H1 (cell line): ENCODE data around the gene LRRC46. TPM values are rescaled to one million over a fixed set of nuclear protein-coding genes. Genes with fewer than 3 reads are reported as not detected.
A peak's percentile ranks its signal among the peaks of the same experiment; 100 is the strongest.

Source experiments
- CTCF ChIA-PET: fragments of 300-600 bp; sonication (Branson Sonifier 250); formaldehyde crosslinking; loops from one replicate; lab custom pipeline; 2021; ENCODE audit not compliant: partially characterized antibody; lab: Charles Lee
- POLR2A ChIA-PET: fragments of 300-600 bp; sonication (Branson Sonifier 250); formaldehyde crosslinking; loops from one replicate; lab custom pipeline; 2021; ENCODE audit warnings: inconsistent platforms; ENCODE audit not compliant: partially characterized antibody; lab: Charles Lee
- DNase-seq, 2 experiments: peaks; one replicate each; pipeline versions ENCODE4 v3.0.0 to v3.0.0-alpha.2; 2010 to 2022; ENCODE audit warnings: low spot score in 2 of 2, low read depth in 1 of 2, mixed read lengths in 1 of 2
- FAIRE-seq: peaks from 2 replicates; lab custom pipeline; 2011; peaks lifted over from hg19 to GRCh38; lab: Jason Lieb, UNC
- H2AFZ ChIP-seq: 2 replicates; pipeline ENCODE4 v1.8.1; 2012; ENCODE audit warnings: low read length, inconsistent platforms
- H2AK5ac ChIP-seq: 2 replicates; pipeline ENCODE4 v1.6.1; 2013; ENCODE audit warnings: low read depth, low read length
- H2BK120ac ChIP-seq: replicated peaks from 2 replicates; pipeline ENCODE3; 2013; ENCODE audit warnings: low read depth, low read length, inconsistent platforms
- H2BK12ac ChIP-seq: 2 replicates; pipeline ENCODE4 v1.6.1; 2013; ENCODE audit warnings: low read depth, low read length
- H2BK15ac ChIP-seq: 2 replicates; pipeline ENCODE4 v1.6.1; 2013; ENCODE audit warnings: low read length
- H2BK20ac ChIP-seq: 2 replicates; pipeline ENCODE4 v1.6.1; 2013; ENCODE audit warnings: low read length
- H2BK5ac ChIP-seq: 2 replicates; pipeline ENCODE4 v1.6.1; 2013; ENCODE audit warnings: low read depth, low read length
- H3K14ac ChIP-seq: 2 replicates; pipeline ENCODE4 v1.6.1; 2013; ENCODE audit warnings: inconsistent platforms; ENCODE audit not compliant: insufficient read length
- H3K18ac ChIP-seq: 2 replicates; pipeline ENCODE4 v1.6.1; 2013; ENCODE audit warnings: low read length; ENCODE audit errors: extremely low read depth
- H3K23ac ChIP-seq: 2 replicates; pipeline ENCODE4 v1.6.1; 2013; ENCODE audit warnings: inconsistent platforms; ENCODE audit not compliant: insufficient read length
- H3K23me2 ChIP-seq: 2 replicates; pipeline ENCODE4 v1.6.1; 2013; ENCODE audit warnings: low read depth, low read length
- H3K27ac ChIP-seq: 2 replicates; pipeline ENCODE4 v1.6.1; 2011; ENCODE audit warnings: low read depth, low read length, inconsistent platforms
- H3K27me3 ChIP-seq, 4 experiments: replicated peaks in 1 of 4; 1 replicate in 1 of 4; 2 replicates in 3 of 4; pipeline versions ENCODE4 v1.6.1 to v1.8.1; 2011 to 2013; ENCODE audit warnings: low read length in 3 of 4, mild to moderate bottlenecking in 3 of 4, inconsistent platforms in 2 of 4, mixed read lengths in 2 of 4, moderate library complexity in 1 of 4; ENCODE audit not compliant: control insufficient read depth in 3 of 4, insufficient read depth in 3 of 4; ENCODE audit errors: extremely low read depth in 1 of 4
- H3K36me3 ChIP-seq, 4 experiments: 2 replicates each; pipeline versions ENCODE4 v1.6.1 to v1.8.1; 2011 to 2013; ENCODE audit warnings: mild to moderate bottlenecking in 4 of 4, low read length in 3 of 4, moderate library complexity in 2 of 4, control low read depth in 1 of 4, inconsistent platforms in 1 of 4; ENCODE audit not compliant: insufficient read depth in 4 of 4, control insufficient read depth in 2 of 4
- H3K4ac ChIP-seq: replicated peaks from 2 replicates; pipeline ENCODE3; 2013; ENCODE audit warnings: low read length, low read depth, mixed read lengths, inconsistent platforms; ENCODE audit not compliant: insufficient read length
- H3K4me1 ChIP-seq, 4 experiments: replicated peaks in 1 of 4; 1 replicate in 1 of 4; 2 replicates in 3 of 4; pipeline versions ENCODE4 v1.6.1 to v1.8.1; 2011 to 2013; ENCODE audit warnings: low read length in 3 of 4, inconsistent platforms in 2 of 4, mixed read lengths in 1 of 4; ENCODE audit not compliant: insufficient read depth in 4 of 4, control insufficient read depth in 3 of 4
- H3K4me2 ChIP-seq, 2 experiments: 2 replicates each; pipeline versions ENCODE4 v1.6.1 to v1.8.1; 2011 to 2013; ENCODE audit warnings: low read depth in 2 of 2, low read length in 2 of 2, control low read depth in 1 of 2, inconsistent platforms in 1 of 2, mild to moderate bottlenecking in 1 of 2; ENCODE audit not compliant: insufficient read depth in 1 of 2
- H3K4me3 ChIP-seq, 4 experiments: fragments of 200-600, 300-600 bp in 1 of 4; sonication (generic), shearing (Covaris generic), sonication (Bioruptor Twin) in 1 of 4; 2 replicates each; pipeline versions ENCODE4 v1.5.1 to v1.8.1; 2011 to 2016; ENCODE audit warnings: low read length in 4 of 4, low read depth in 3 of 4, control low read depth in 2 of 4, inconsistent platforms in 2 of 4, mild to moderate bottlenecking in 2 of 4, mixed read lengths in 1 of 4, moderate library complexity in 1 of 4; ENCODE audit not compliant: insufficient read depth in 2 of 4; ENCODE audit errors: extremely low read depth in 1 of 4
- H3K56ac ChIP-seq: replicated peaks from 2 replicates; pipeline ENCODE3; 2013; ENCODE audit warnings: low read depth, mild to moderate bottlenecking, mixed read lengths, low read length, inconsistent platforms; ENCODE audit not compliant: insufficient read length
- H3K79me1 ChIP-seq: 2 replicates; pipeline ENCODE4 v1.6.1; 2013; ENCODE audit warnings: low read depth, low read length, control low read depth
- H3K79me2 ChIP-seq, 2 experiments: 2 replicates each; pipeline versions ENCODE4 v1.6.1 to v1.8.1; 2012 to 2013; ENCODE audit warnings: low read length in 2 of 2, mild to moderate bottlenecking in 2 of 2, inconsistent platforms in 1 of 2; ENCODE audit not compliant: insufficient read depth in 2 of 2, control insufficient read depth in 1 of 2
- H3K9ac ChIP-seq, 4 experiments: replicated peaks in 1 of 4; 1 replicate in 1 of 4; 2 replicates in 3 of 4; pipeline versions ENCODE4 v1.6.1 to v1.8.1; 2011 to 2013; ENCODE audit warnings: low read depth in 3 of 4, low read length in 3 of 4, control low read depth in 2 of 4, mild to moderate bottlenecking in 2 of 4, moderate library complexity in 2 of 4, inconsistent platforms in 1 of 4; ENCODE audit errors: extremely low read depth in 1 of 4
- H3K9me3 ChIP-seq, 2 experiments: 2 replicates each; pipeline versions ENCODE4 v1.6.1 to v1.8.1; 2012 to 2013; ENCODE audit warnings: mild to moderate bottlenecking in 2 of 2, moderate library complexity in 2 of 2, control low read depth in 1 of 2, inconsistent platforms in 1 of 2, low read depth in 1 of 2, low read length in 1 of 2, mixed read lengths in 1 of 2; ENCODE audit not compliant: insufficient read depth in 2 of 2
- H4K20me1 ChIP-seq, 2 experiments: replicated peaks in 1 of 2; 2 replicates each; pipeline versions ENCODE3 to v1.8.1; 2011 to 2013; ENCODE audit warnings: inconsistent platforms in 2 of 2, low read length in 2 of 2, mild to moderate bottlenecking in 1 of 2; ENCODE audit not compliant: insufficient read depth in 2 of 2, control insufficient read depth in 1 of 2
- H4K5ac ChIP-seq: 2 replicates; pipeline ENCODE4 v1.6.1; 2013; ENCODE audit warnings: low read length, low read depth, mixed read lengths, inconsistent platforms; ENCODE audit not compliant: insufficient read length
- H4K8ac ChIP-seq: 2 replicates; pipeline ENCODE4 v1.8.0; 2013; ENCODE audit warnings: mild to moderate bottlenecking, moderate library complexity, low read length, inconsistent platforms; ENCODE audit not compliant: insufficient read depth; ENCODE audit errors: extremely low read depth
- H4K91ac ChIP-seq: replicated peaks from 2 replicates; pipeline ENCODE3; 2013; ENCODE audit warnings: low read length, mixed read lengths, inconsistent platforms; ENCODE audit not compliant: insufficient read length
- CHD2 ChIP-seq: IDR thresholded peaks from 2 replicates; pipeline ENCODE4 v1.6.1; 2012; ENCODE audit warnings: low read length, improper control_type of control experiment
- EP300 ChIP-seq, 2 experiments: IDR thresholded peaks; 1 replicate in 1 of 2; 2 replicates in 1 of 2; pipeline ENCODE4 v1.6.1; 2011 to 2012; ENCODE audit warnings: low read depth in 2 of 2, low read length in 2 of 2, mild to moderate bottlenecking in 2 of 2, borderline replicate concordance in 1 of 2, inconsistent platforms in 1 of 2, moderate library complexity in 1 of 2
- MAFK ChIP-seq: IDR thresholded peaks from 2 replicates; pipeline ENCODE4 v1.6.1; 2012; ENCODE audit warnings: low read depth, mild to moderate bottlenecking, improper control_type of control experiment, low read length
- NANOG ChIP-seq: IDR thresholded peaks from 2 replicates; pipeline ENCODE4 v1.6.1; 2011; ENCODE audit warnings: low read length, low read depth, mild to moderate bottlenecking, inconsistent platforms; ENCODE audit not compliant: insufficient read depth, poor library complexity, severe bottlenecking
- POU5F1 ChIP-seq: IDR thresholded peaks from 2 replicates; pipeline ENCODE4 v1.6.1; 2011; ENCODE audit warnings: low read depth, mild to moderate bottlenecking, low read length, moderate library complexity
- SP1 ChIP-seq: IDR thresholded peaks from 2 replicates; pipeline ENCODE4 v1.6.1; 2011; ENCODE audit warnings: low read depth, low read length
- ZNF274 ChIP-seq: IDR thresholded peaks from 2 replicates; pipeline ENCODE4 v1.7.0; 2012; ENCODE audit warnings: low read length, borderline replicate concordance; ENCODE audit errors: extremely low read depth
- WGBS, 2 experiments: shearing (Covaris generic) in 1 of 2; methylation state at CpG; one replicate each; pipeline versions ENCODE4 v1.1.6 to v1.1.7; 2013 to 2015; ENCODE audit warnings: low lambda C conversion rate in 2 of 2, mixed read lengths in 2 of 2, inconsistent platforms in 1 of 2, low coverage in 1 of 2, missing lambda C conversion rate in 1 of 2; ENCODE audit not compliant: insufficient replicate concordance in 2 of 2, insufficient coverage in 1 of 2, insufficient read length in 1 of 2; ENCODE audit errors: extremely low coverage in 1 of 2, missing lambda C conversion rate in 1 of 2; 5-methylcytosine and 5-hydroxymethylcytosine counted together
- polyA plus RNA-seq, 7 experiments: library from polyadenylated mRNA; depleted of rRNA in 3 of 7; stranded (reverse) in 5 of 7; unstranded in 2 of 7; fragments of >200 nt in 5 of 7; fragments of 200-250 nt in 2 of 7; gene quantifications; 1 replicate in 5 of 7; 2 replicates in 1 of 7; 4 replicates in 1 of 7; pipeline versions ENCODE4 v1.2.1 to v1.2.3, GENCODE V29; 2011 to 2013; ENCODE audit warnings: missing spikeins in 2 of 7, mixed read lengths in 2 of 7
- total RNA-seq: library from RNA; stranded (reverse); fragmentation: NEBNext Ultra II Directional; extraction: Animal tissue kit (Norgen Biotek cat#: 25700); gene quantifications from 2 replicates; pipeline ENCODE4 v1.2.1, GENCODE V29; 2021
- TF ChIP-seq, protein P1 (sequence below), 3 experiments: IDR thresholded peaks; 1 replicate in 2 of 3; 2 replicates in 1 of 3; pipeline versions ENCODE4 v1.5.1 to v1.6.1; 2011; ENCODE audit warnings: low read length in 3 of 3, mild to moderate bottlenecking in 3 of 3, inconsistent platforms in 2 of 3, low read depth in 1 of 3, moderate library complexity in 1 of 3; ENCODE audit not compliant: insufficient read depth in 1 of 3; ENCODE audit errors: control extremely low read depth in 1 of 3

The LRRC46 gene
- total and polyA plus RNA-seq, 2 of the 8 experiments (the other 6 are each of a cell fraction or from before 2014, with no cell fraction given), result 0.18 TPM; not detected in 1

- Histone ChIP-seq H3K9me3 (no peaks in the 10 kb centered on the region), H2AFZ (no peak overlapping the region), H3K27me3 (peaks cover 49 to 78% (median 69%) of the 10 kb centered on the region in 4 experiments), H3K23ac (no peak overlapping the region), H2BK5ac (0 out of 2 replicates have a peak overlapping the region, but pooled peaks have one; percentile 26), H3K18ac (no peak overlapping the region), H4K5ac (no peak overlapping the region), H3K79me2 (no peaks in the 10 kb centered on the region), H3K9ac (no peak overlapping the region), H3K4ac (no peak overlapping the region), H3K79me1 (no peaks in the 10 kb centered on the region), H3K14ac (no peak overlapping the region), H3K23me2 (peaks cover 23% of the 10 kb centered on the region), H4K20me1 (peaks cover 3 to 5% of the 10 kb centered on the region in 2 experiments), H3K4me1 (peaks cover 2 to 40% (median 19%) of the 10 kb centered on the region in 4 experiments), H2BK12ac (peak overlapping the region; percentile 60; the same call in 1 of the 2 replicates), H3K27ac (no peak overlapping the region), H4K8ac (peak overlapping the region; percentile 51; the same call in 1 of the 2 replicates), H2BK15ac (peak overlapping the region; percentile 61; the same call in 1 of the 2 replicates), H3K56ac (no peak overlapping the region), H2BK20ac (no peak overlapping the region; the same call in 1 of the 2 replicates), H3K4me3 (peak overlapping the region; percentile 27 to 58 (median 32); a peak in 7 of 8 replicates), H2BK120ac (no peak overlapping the region), H3K4me2 (peak overlapping the region; percentile 73 to 82), H3K36me3 (no peaks in the 10 kb centered on the region), H2AK5ac (no peak overlapping the region), H4K91ac (no peak overlapping the region)
- ChIA-PET CTCF (interaction anchor here (0.7 to 33.0 kb wide), 33 partner anchors 4 to 748 kb away, joined by 3 to 1206 read pairs (median 4); partner anchors contain the start of genes CDK5RAP3, LRRC46, MRPL10 and OSBPL7), POLR2A (interaction anchor here (0.7 to 12.4 kb wide), 17 partner anchors 9 to 208 kb away, joined by 3 to 134 read pairs (median 4); partner anchors contain the start of genes LRRC46, MRPL10 and SP2)
- 5% methylated on average over 50 of the region's 71 CpGs; no CpG with 5 or more reads in 1 of the 2 experiments for WGBS, 2 experiments
- FAIRE-seq (no peak), DNase-seq (peak in 1 of 2 experiments; percentile 91)
- TF ChIP-seq, protein P1, sequence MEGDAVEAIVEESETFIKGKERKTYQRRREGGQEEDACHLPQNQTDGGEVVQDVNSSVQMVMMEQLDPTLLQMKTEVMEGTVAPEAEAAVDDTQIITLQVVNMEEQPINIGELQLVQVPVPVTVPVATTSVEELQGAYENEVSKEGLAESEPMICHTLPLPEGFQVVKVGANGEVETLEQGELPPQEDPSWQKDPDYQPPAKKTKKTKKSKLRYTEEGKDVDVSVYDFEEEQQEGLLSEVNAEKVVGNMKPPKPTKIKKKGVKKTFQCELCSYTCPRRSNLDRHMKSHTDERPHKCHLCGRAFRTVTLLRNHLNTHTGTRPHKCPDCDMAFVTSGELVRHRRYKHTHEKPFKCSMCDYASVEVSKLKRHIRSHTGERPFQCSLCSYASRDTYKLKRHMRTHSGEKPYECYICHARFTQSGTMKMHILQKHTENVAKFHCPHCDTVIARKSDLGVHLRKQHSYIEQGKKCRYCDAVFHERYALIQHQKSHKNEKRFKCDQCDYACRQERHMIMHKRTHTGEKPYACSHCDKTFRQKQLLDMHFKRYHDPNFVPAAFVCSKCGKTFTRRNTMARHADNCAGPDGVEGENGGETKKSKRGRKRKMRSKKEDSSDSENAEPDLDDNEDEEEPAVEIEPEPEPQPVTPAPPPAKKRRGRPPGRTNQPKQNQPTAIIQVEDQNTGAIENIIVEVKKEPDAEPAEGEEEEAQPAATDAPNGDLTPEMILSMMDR (IDR thresholded peaks at IDR 0.05; ENCODE audit: control extremely low read depth in 1 of 3, insufficient read depth in 1 of 3, low read depth in 1 of 3, low read length in 3 of 3), result peak; percentile 73 to 83 (median 78)
- TF ChIP-seq EP300 (IDR thresholded peaks at IDR 0.05; ENCODE audit: borderline replicate concordance in 1 of 2, low read depth in 2 of 2, low read length in 2 of 2) (no peak), ZNF274 (no peak), MAFK (no peak), NANOG (no peak), POU5F1 (no peak), CHD2 (no peak), SP1 (no peak)
Measured at GRCh38 chr17:47847341-47848197, 16.1 kb downstream of the LRRC46 start.
